Inferior parietal cortex (tissue), 1 donor: ENCODE data around the gene CAMK1D.

Experiments used
- DNase-seq: peaks from one replicate; pipeline ENCODE4 v3.0.0-alpha.2; 2016; ENCODE audit errors: extremely low spot score

Gene CAMK1D

GRCh38 chr10:12655940-12656339, 306.6 kb downstream of the CAMK1D start:
- DNase-seq: no peak

GRCh38 chr10:12656518-12657142, 307.3 kb downstream of the CAMK1D start:
- DNase-seq: no peak

- DNase-seq: no peak
Measured at GRCh38 chr10:12657489-12657888, 308.1 kb downstream of the CAMK1D start.

- no peak for DNase-seq
Measured at GRCh38 chr10:12658526-12658925, 309.2 kb downstream of the CAMK1D start.

GRCh38 chr10:12659706-12660105, 310.4 kb downstream of the CAMK1D start:
- DNase-seq: no peak

GRCh38 chr10:12660812-12661211, 311.5 kb downstream of the CAMK1D start:
- DNase-seq: no peak

- no peak for DNase-seq
Measured at GRCh38 chr10:12661671-12662070, 312.3 kb downstream of the CAMK1D start.

- no peak for DNase-seq
Measured at GRCh38 chr10:12663863-12664262, 314.5 kb downstream of the CAMK1D start.

GRCh38 chr10:12665501-12665900, 316.2 kb downstream of the CAMK1D start:
- DNase-seq: no peak

- DNase-seq: no peak
Measured at GRCh38 chr10:12667052-12667451, 317.7 kb downstream of the CAMK1D start.

GRCh38 chr10:12668634-12669033, 319.3 kb downstream of the CAMK1D start:
- no peak for DNase-seq

GRCh38 chr10:12670004-12670403, 320.7 kb downstream of the CAMK1D start:
- DNase-seq: no peak

- no peak for DNase-seq
Measured at GRCh38 chr10:12675186-12675585, 325.8 kb downstream of the CAMK1D start.

GRCh38 chr10:12679636-12680035, 330.3 kb downstream of the CAMK1D start:
- DNase-seq: no peak

GRCh38 chr10:12681252-12681651, 331.9 kb downstream of the CAMK1D start:
- DNase-seq: no peak

GRCh38 chr10:12684784-12685183, 335.4 kb downstream of the CAMK1D start:
- DNase-seq: no peak

GRCh38 chr10:12685261-12686058, 336.1 kb downstream of the CAMK1D start:
- no peak for DNase-seq

- no peak for DNase-seq
Measured at GRCh38 chr10:12687996-12688395, 338.6 kb downstream of the CAMK1D start.

- DNase-seq: no peak
Measured at GRCh38 chr10:12689893-12690292, 340.5 kb downstream of the CAMK1D start.

- DNase-seq: no peak
Measured at GRCh38 chr10:12690525-12691126, 341.3 kb downstream of the CAMK1D start.

- DNase-seq: no peak
Measured at GRCh38 chr10:12691596-12691995, 342.2 kb downstream of the CAMK1D start.

- DNase-seq: no peak
Measured at GRCh38 chr10:12697764-12698163, 348.4 kb downstream of the CAMK1D start.

GRCh38 chr10:12699258-12699700, 349.9 kb downstream of the CAMK1D start:
- DNase-seq: no peak
